Activated T-cell treated with anti-CD3 and anti-CD28 coated beads, Interleukin-2, amount 50 U/mL, for 4 hours (primary cell): ENCODE results near the gene KLC3. TPM values are rescaled to one million over a fixed set of nuclear protein-coding genes. Genes with fewer than 3 reads are reported as not detected.
A peak's percentile ranks its signal among the peaks of the same experiment; 100 is the strongest.

Experiments used
- ATAC-seq, 2 donors: fragments of 200-7000 bp; cut with Tn5 transposase; one replicate each; pipeline ENCODE4 v1.10.0; 2021
- DNase-seq: peaks from one replicate; pipeline ENCODE4 v3.0.0-alpha.2; 2020
- H3K27me3 Mint-ChIP-seq: one replicate; pipeline ENCODE4 v1.8.0; 2021; ENCODE audit warnings: low read depth, mixed read lengths
- H3K36me3 Mint-ChIP-seq: one replicate; pipeline ENCODE4 v1.8.0; 2022; ENCODE audit warnings: mixed read lengths; ENCODE audit not compliant: insufficient read depth
- H3K4me1 Mint-ChIP-seq: one replicate; pipeline ENCODE4 v1.8.0; 2021; ENCODE audit warnings: low read depth, mixed read lengths
- H3K4me3 Mint-ChIP-seq: one replicate; pipeline ENCODE4 v1.8.0; 2021; ENCODE audit warnings: mild to moderate bottlenecking, moderate library complexity, mixed read lengths
- H3K9me3 Mint-ChIP-seq: one replicate; pipeline ENCODE4 v1.8.0; 2021; ENCODE audit warnings: mixed read lengths
- total RNA-seq, 3 donors: library from RNA; stranded (reverse); gene quantifications; one replicate each; pipeline ENCODE4 v1.2.1, GENCODE V29; 2021

The KLC3 gene
- total RNA-seq, 3 donors from 2014 or later: not detected

- H3K27me3 Mint-ChIP-seq: no peaks in the 10 kb centered on the region
- H3K4me3 Mint-ChIP-seq: no peak overlapping the region
- ATAC-seq: no peak
- DNase-seq: no peak
- no peaks in the 10 kb centered on the region for H3K9me3 Mint-ChIP-seq
- peaks cover 5% of the 10 kb centered on the region for H3K36me3 Mint-ChIP-seq
- H3K4me1 Mint-ChIP-seq: no peaks in the 10 kb centered on the region
These were observed 21.7 kb downstream of the KLC3 start for GRCh38 chr19:45362291-45362690.

- Mint-ChIP-seq H3K4me3 (no peak overlapping the region), H3K27me3 (no peaks in the 10 kb centered on the region), H3K36me3 (peaks cover 3% of the 10 kb centered on the region), H3K9me3 (no peaks in the 10 kb centered on the region), H3K4me1 (peaks cover 5% of the 10 kb centered on the region)
- DNase-seq (no peak), ATAC-seq (no peak)
These were observed 23.4 kb downstream of the KLC3 start for GRCh38 chr19:45363861-45364459.

- H3K4me1 Mint-ChIP-seq: peaks cover 9% of the 10 kb centered on the region
These were observed 24.1 kb downstream of the KLC3 start for GRCh38 chr19:45364696-45365095.

GRCh38 chr19:45368127-45368526, 27.6 kb downstream of the KLC3 start:
- no peak overlapping the region for H3K4me3 Mint-ChIP-seq

More at GRCh38 chr19:45364696-45365095, 24.1 kb downstream of the KLC3 start:
- Mint-ChIP-seq H3K36me3 (peaks cover 3% of the 10 kb centered on the region), H3K27me3 (no peaks in the 10 kb centered on the region), H3K4me3 (no peak overlapping the region), H3K9me3 (no peaks in the 10 kb centered on the region)
- no peak for ATAC-seq
- no peak for DNase-seq

GRCh38 chr19:45368737-45369340, 28.3 kb downstream of the KLC3 start:
- no peaks in the 10 kb centered on the region for H3K9me3 Mint-ChIP-seq
- no peaks in the 10 kb centered on the region for H3K36me3 Mint-ChIP-seq
- ATAC-seq (no peak), DNase-seq (no peak)
- H3K4me3 Mint-ChIP-seq: peak overlapping the region; percentile 65
- H3K4me1 Mint-ChIP-seq: peaks cover 14% of the 10 kb centered on the region
- H3K27me3 Mint-ChIP-seq: no peaks in the 10 kb centered on the region

More at GRCh38 chr19:45368127-45368526, 27.6 kb downstream of the KLC3 start:
- ATAC-seq (no peak), DNase-seq (no peak)
- Mint-ChIP-seq H3K36me3 (no peaks in the 10 kb centered on the region), H3K9me3 (no peaks in the 10 kb centered on the region), H3K4me1 (peaks cover 14% of the 10 kb centered on the region), H3K27me3 (no peaks in the 10 kb centered on the region)

- peak within 1 kb of the TSS; percentile 85 for H3K4me3 Mint-ChIP-seq
- H3K36me3 Mint-ChIP-seq: no peaks in the 10 kb centered on the region
These were observed 30.1 kb downstream of the KLC3 start, which contains the start of gene ERCC2 for GRCh38 chr19:45370410-45371204. Gene ERCC2 (minus strand): TSS chr19:45370573. CDS start chr19:45370540, 33 bp downstream.

GRCh38 chr19:45376045-45376724, 35.6 kb downstream of the KLC3 start:
- H3K4me3 Mint-ChIP-seq: no peak overlapping the region
- H3K36me3 Mint-ChIP-seq: no peaks in the 10 kb centered on the region
- ATAC-seq: no peak
- H3K9me3 Mint-ChIP-seq: no peaks in the 10 kb centered on the region
- no peaks in the 10 kb centered on the region for H3K27me3 Mint-ChIP-seq
- no peak for DNase-seq
- H3K4me1 Mint-ChIP-seq: no peaks in the 10 kb centered on the region

More at GRCh38 chr19:45370410-45371204, 30.1 kb downstream of the KLC3 start, which contains the start of gene ERCC2:
- H3K27me3 Mint-ChIP-seq: no peaks in the 10 kb centered on the region
- H3K4me1 Mint-ChIP-seq: peaks cover 14% of the 10 kb centered on the region
- ATAC-seq (peak; percentile 99 to 100), DNase-seq (peak; percentile 99)
- no peaks in the 10 kb centered on the region for H3K9me3 Mint-ChIP-seq

GRCh38 chr19:45380107-45380506, 39.6 kb downstream of the KLC3 start:
- DNase-seq: no peak
- Mint-ChIP-seq H3K27me3 (peaks cover 13% of the 10 kb centered on the region), H3K4me3 (no peak overlapping the region), H3K4me1 (no peaks in the 10 kb centered on the region), H3K9me3 (no peaks in the 10 kb centered on the region), H3K36me3 (no peaks in the 10 kb centered on the region)
- ATAC-seq: no peak

- H3K36me3 Mint-ChIP-seq: no peaks in the 10 kb centered on the region
- peaks cover 24% of the 10 kb centered on the region for H3K27me3 Mint-ChIP-seq
- no peak overlapping the region for H3K4me3 Mint-ChIP-seq
- no peaks in the 10 kb centered on the region for H3K9me3 Mint-ChIP-seq
- ATAC-seq (no peak), DNase-seq (no peak)
- no peaks in the 10 kb centered on the region for H3K4me1 Mint-ChIP-seq
These were observed 41.9 kb downstream of the KLC3 start for GRCh38 chr19:45382426-45382825.

GRCh38 chr19:45385392-45386221, 45.1 kb downstream of the KLC3 start:
- no peaks in the 10 kb centered on the region for H3K36me3 Mint-ChIP-seq
- no peaks in the 10 kb centered on the region for H3K9me3 Mint-ChIP-seq
- ATAC-seq: peak; percentile 30 to 32

GRCh38 chr19:45391346-45391745, 50.8 kb downstream of the KLC3 start:
- Mint-ChIP-seq H3K27me3 (peaks cover 7% of the 10 kb centered on the region), H3K9me3 (no peaks in the 10 kb centered on the region), H3K4me1 (no peaks in the 10 kb centered on the region), H3K36me3 (no peaks in the 10 kb centered on the region), H3K4me3 (no peak overlapping the region)
- ATAC-seq (no peak), DNase-seq (no peak)

More at GRCh38 chr19:45385392-45386221, 45.1 kb downstream of the KLC3 start:
- peaks cover 24% of the 10 kb centered on the region for H3K27me3 Mint-ChIP-seq
- H3K4me1 Mint-ChIP-seq: no peaks in the 10 kb centered on the region
- no peak for DNase-seq
- no peak overlapping the region for H3K4me3 Mint-ChIP-seq

- no peak for DNase-seq
- Mint-ChIP-seq H3K4me1 (no peaks in the 10 kb centered on the region), H3K36me3 (no peaks in the 10 kb centered on the region), H3K4me3 (no peak overlapping the region), H3K27me3 (peaks cover 11% of the 10 kb centered on the region), H3K9me3 (no peaks in the 10 kb centered on the region)
- ATAC-seq: no peak
These were observed 51.5 kb downstream of the KLC3 start for GRCh38 chr19:45391871-45392665.
